Activated effector memory CD4-positive, alpha-beta T cell treated with anti-CD3 and anti-CD28 coated beads, Interleukin-2, amount 50 U/mL, for 16 hours (primary cell): ENCODE measurements around the gene NAA16.
"Not testable (repeated sequence)": the region's sequence is repeated elsewhere in the genome, so short reads cannot be mapped to it uniquely, and the experiment has no call there.

Experiments used
- DNase-seq: peaks from one replicate; pipeline ENCODE4 v3.0.0-alpha.2; 2020

Gene NAA16

GRCh38 chr13:41411522-41411921 lies 100.5 kb downstream of the NAA16 start:
- DNase-seq: no peak

GRCh38 chr13:41413872-41414271 lies 102.8 kb downstream of the NAA16 start:
- no peak for DNase-seq

GRCh38 chr13:41416276-41416675 lies 105.2 kb downstream of the NAA16 start:
- DNase-seq: no peak

- DNase-seq: no peak
These were observed 107.0 kb downstream of the NAA16 start for GRCh38 chr13:41418027-41418426.

GRCh38 chr13:41418731-41419130 lies 107.7 kb downstream of the NAA16 start:
- no peak for DNase-seq

- DNase-seq: no peak
These were observed 108.1 kb downstream of the NAA16 start for GRCh38 chr13:41419206-41419605.

GRCh38 chr13:41420146-41420545 lies 109.1 kb downstream of the NAA16 start:
- DNase-seq: no peak

- not testable (repeated sequence) for DNase-seq
These were observed 110.3 kb downstream of the NAA16 start for GRCh38 chr13:41421330-41421729.

- not testable (repeated sequence) for DNase-seq
These were observed 110.9 kb downstream of the NAA16 start for GRCh38 chr13:41421983-41422382.

- not testable (repeated sequence) for DNase-seq
These were observed 112.2 kb downstream of the NAA16 start for GRCh38 chr13:41423259-41423658.

- DNase-seq: not testable (repeated sequence)
These were observed 113.6 kb downstream of the NAA16 start for GRCh38 chr13:41424675-41425074.

- DNase-seq: no peak
These were observed 115.0 kb downstream of the NAA16 start for GRCh38 chr13:41426047-41426446.
